ENCODE results near the gene BEST1. TPM values are rescaled to one million over a fixed set of nuclear protein-coding genes. Genes with fewer than 3 reads are reported as not detected.
A peak's percentile ranks its signal among the peaks of the same experiment; 100 is the strongest.

BEST1 gene
- total and polyA plus RNA-seq, 2 of the 13 experiments (the other 11 are each of a cell fraction or from before 2014, with no cell fraction given) = 0.09 to 0.65 TPM

DNA sequence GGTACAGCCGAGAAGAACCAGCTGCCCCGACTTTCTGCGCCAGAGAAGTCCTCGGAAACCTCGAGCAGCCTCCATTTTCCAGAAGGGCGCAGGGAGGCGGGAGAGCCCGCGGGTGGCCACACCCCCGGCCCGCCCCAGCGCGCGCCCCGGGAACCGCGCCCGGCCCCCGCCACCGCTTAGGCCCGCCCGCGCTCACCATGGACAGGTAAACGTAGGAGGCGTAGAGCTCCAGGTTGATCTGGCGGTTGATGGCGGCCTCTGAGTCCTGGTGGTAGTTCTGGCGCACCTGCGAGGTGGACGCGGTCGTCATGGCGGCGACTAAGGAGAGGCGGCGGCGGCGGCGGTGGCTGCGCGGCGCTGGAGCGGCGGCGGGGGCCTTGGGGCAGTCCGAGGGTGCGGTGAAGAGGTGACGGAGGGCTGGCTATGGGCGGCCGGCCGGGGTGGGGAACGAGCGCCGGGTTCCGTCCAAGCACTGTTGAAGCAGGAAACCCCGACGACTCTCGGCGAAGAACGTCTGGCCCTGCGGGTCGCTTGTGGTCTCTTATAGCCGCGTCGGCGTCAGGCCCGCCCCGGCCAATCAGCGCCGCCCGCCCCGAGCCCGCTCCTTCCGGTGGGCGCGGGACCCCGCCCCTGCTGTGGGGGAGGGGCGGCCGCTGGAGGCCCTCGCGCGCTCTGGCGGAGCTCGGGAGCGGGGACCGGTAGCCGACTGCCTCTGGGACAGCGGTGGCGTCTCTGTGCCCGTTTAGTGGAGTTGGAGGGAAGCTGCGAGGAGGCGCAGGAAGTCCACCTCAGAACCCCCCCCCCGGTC, 17.2 kb downstream of the BEST1 start, which contains the start of gene FTH1 (continued):
- TF ChIP-seq ZNF281 (CRISPR knock-in tag; IDR thresholded peaks at IDR 0.05; ENCODE audit: borderline replicate concordance) = peak; percentile 100
- peak; percentile 83 for TF ChIP-seq TAF1 (CRISPR knock-in tag; IDR thresholded peaks at IDR 0.05)
- TF ChIP-seq, protein P1, sequence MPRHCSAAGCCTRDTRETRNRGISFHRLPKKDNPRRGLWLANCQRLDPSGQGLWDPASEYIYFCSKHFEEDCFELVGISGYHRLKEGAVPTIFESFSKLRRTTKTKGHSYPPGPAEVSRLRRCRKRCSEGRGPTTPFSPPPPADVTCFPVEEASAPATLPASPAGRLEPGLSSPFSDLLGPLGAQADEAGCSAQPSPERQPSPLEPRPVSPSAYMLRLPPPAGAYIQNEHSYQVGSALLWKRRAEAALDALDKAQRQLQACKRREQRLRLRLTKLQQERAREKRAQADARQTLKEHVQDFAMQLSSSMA (CRISPR knock-in tag; IDR thresholded peaks at IDR 0.05) = 0 out of 2 replicates have a peak, but pooled peaks have one; percentile 68
- TF ChIP-seq HNRNPL (IDR thresholded peaks at IDR 0.05; ENCODE audit: low read depth, low read length) = 0 out of 2 replicates have a peak, but pooled peaks have one; percentile 45
- TF ChIP-seq, protein P2, sequence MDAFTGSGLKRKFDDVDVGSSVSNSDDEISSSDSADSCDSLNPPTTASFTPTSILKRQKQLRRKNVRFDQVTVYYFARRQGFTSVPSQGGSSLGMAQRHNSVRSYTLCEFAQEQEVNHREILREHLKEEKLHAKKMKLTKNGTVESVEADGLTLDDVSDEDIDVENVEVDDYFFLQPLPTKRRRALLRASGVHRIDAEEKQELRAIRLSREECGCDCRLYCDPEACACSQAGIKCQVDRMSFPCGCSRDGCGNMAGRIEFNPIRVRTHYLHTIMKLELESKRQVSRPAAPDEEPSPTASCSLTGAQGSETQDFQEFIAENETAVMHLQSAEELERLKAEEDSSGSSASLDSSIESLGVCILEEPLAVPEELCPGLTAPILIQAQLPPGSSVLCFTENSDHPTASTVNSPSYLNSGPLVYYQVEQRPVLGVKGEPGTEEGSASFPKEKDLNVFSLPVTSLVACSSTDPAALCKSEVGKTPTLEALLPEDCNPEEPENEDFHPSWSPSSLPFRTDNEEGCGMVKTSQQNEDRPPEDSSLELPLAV (CRISPR knock-in tag; conservative IDR thresholded peaks at IDR 0.05; ENCODE audit: low read depth) = no peak
- TF ChIP-seq ZNF724P (CRISPR knock-in tag; IDR thresholded peaks at IDR 0.05; ENCODE audit: borderline replicate concordance) = no peak; the same call in 1 of the 2 replicates
- TF ChIP-seq SMARCE1 (IDR thresholded peaks at IDR 0.05; ENCODE audit: borderline replicate concordance) = no peak
- TF ChIP-seq SIX4 (CRISPR knock-in tag; IDR thresholded peaks at IDR 0.05) = no peak
- TF ChIP-seq WIZ (CRISPR knock-in tag; IDR thresholded peaks at IDR 0.05) = peak; percentile 39; the same call in 1 of the 2 replicates
- no peak for TF ChIP-seq NR2F2 (IDR thresholded peaks at IDR 0.05; ENCODE audit: borderline replicate concordance, low read depth)
- no peak for TF ChIP-seq ZEB1 (IDR thresholded peaks at IDR 0.05; ENCODE audit: insufficient replicate concordance, low read depth)
- TF ChIP-seq ZNF883 (CRISPR knock-in tag; IDR thresholded peaks at IDR 0.05; ENCODE audit: not compliant biosample characterization) = no peak
- no peak; the same call in 1 of the 2 replicates for TF ChIP-seq ZNF33B (CRISPR knock-in tag; IDR thresholded peaks at IDR 0.05)
- peak; percentile 9; the same call in 1 of the 2 replicates for TF ChIP-seq HOMEZ (CRISPR knock-in tag; IDR thresholded peaks at IDR 0.05; ENCODE audit: low read depth)
- TF ChIP-seq ZFAT (CRISPR knock-in tag; conservative IDR thresholded peaks at IDR 0.05) = 0 out of 2 replicates have a peak, but pooled peaks have one; percentile 70
- TF ChIP-seq ZNF496 (CRISPR knock-in tag; IDR thresholded peaks at IDR 0.05; ENCODE audit: insufficient replicate concordance) = no peak
- TF ChIP-seq ZC3H13 (CRISPR knock-in tag; IDR thresholded peaks at IDR 0.05) = peak; percentile 84; the same call in 1 of the 2 replicates
- TF ChIP-seq TIGD3 (CRISPR knock-in tag; IDR thresholded peaks at IDR 0.05; ENCODE audit: borderline replicate concordance) = no peak
- peak; percentile 74; the same call in 1 of the 2 replicates for TF ChIP-seq SAFB2 (CRISPR knock-in tag; IDR thresholded peaks at IDR 0.05; ENCODE audit: borderline replicate concordance, low read depth)
- TF ChIP-seq ZNF430 (CRISPR knock-in tag; IDR thresholded peaks at IDR 0.05) = peak; percentile 82; the same call in 1 of the 2 replicates
- TF ChIP-seq IRF2 (CRISPR knock-in tag; IDR thresholded peaks at IDR 0.05) = no peak; the same call in 1 of the 2 replicates
